Measurements from ENCODE around the gene SPART.

Gene SPART

GRCh38 chr13:36354842-36355623, 8.8 kb upstream of the SPART start:
- peaks cover 18% of the 10 kb centered on the region for H3K4me1 ChIP-seq (ENCODE audit: control insufficient read depth, insufficient read depth, low read length, unreplicated experiment)
- no peak overlapping the region for H3K27ac ChIP-seq (ENCODE audit: low read depth, low read length)
- no peaks in the 10 kb centered on the region for H3K36me3 ChIP-seq (ENCODE audit: insufficient read depth, low read length)
- H3K79me2 ChIP-seq (ENCODE audit: control insufficient read depth, insufficient read depth, low read length, unreplicated experiment), result no peaks in the 10 kb centered on the region
- H3K4me3 ChIP-seq (ENCODE audit: low read depth, low read length), result no peak overlapping the region
- H3K27me3 ChIP-seq (ENCODE audit: insufficient read depth, low read length), result no peaks in the 10 kb centered on the region
- H2AFZ ChIP-seq (ENCODE audit: low read length, unreplicated experiment), result no peak overlapping the region

GRCh38 chr13:36353001-36353400, 6.8 kb upstream of the SPART start:
- no peak overlapping the region for H3K4me3 ChIP-seq (ENCODE audit: low read depth, low read length)
- no peaks in the 10 kb centered on the region for H3K27me3 ChIP-seq (ENCODE audit: insufficient read depth, low read length)
- no peaks in the 10 kb centered on the region for H3K36me3 ChIP-seq (ENCODE audit: insufficient read depth, low read length)
- peaks cover 18% of the 10 kb centered on the region for H3K4me1 ChIP-seq (ENCODE audit: control insufficient read depth, insufficient read depth, low read length, unreplicated experiment)
- no peak overlapping the region for H3K27ac ChIP-seq (ENCODE audit: low read depth, low read length)
- H2AFZ ChIP-seq (ENCODE audit: low read length, unreplicated experiment), result no peak overlapping the region
- H3K79me2 ChIP-seq (ENCODE audit: control insufficient read depth, insufficient read depth, low read length, unreplicated experiment), result no peaks in the 10 kb centered on the region

- no peaks in the 10 kb centered on the region for H3K36me3 ChIP-seq (ENCODE audit: insufficient read depth, low read length)
- H3K79me2 ChIP-seq (ENCODE audit: control insufficient read depth, insufficient read depth, low read length, unreplicated experiment), result no peaks in the 10 kb centered on the region
- H3K27me3 ChIP-seq (ENCODE audit: insufficient read depth, low read length), result no peaks in the 10 kb centered on the region
- no peak overlapping the region for H2AFZ ChIP-seq (ENCODE audit: low read length, unreplicated experiment)
- peaks cover 13% of the 10 kb centered on the region for H3K4me1 ChIP-seq (ENCODE audit: control insufficient read depth, insufficient read depth, low read length, unreplicated experiment)
- H3K4me3 ChIP-seq (ENCODE audit: low read depth, low read length), result no peak overlapping the region
- H3K27ac ChIP-seq (ENCODE audit: low read depth, low read length), result no peak overlapping the region
Measured at GRCh38 chr13:36352350-36352749, 6.2 kb upstream of the SPART start.

GRCh38 chr13:36347531-36348210, 1.5 kb upstream of the SPART start:
- H3K36me3 ChIP-seq (ENCODE audit: insufficient read depth, low read length), result no peaks in the 10 kb centered on the region
- no peaks in the 10 kb centered on the region for H3K27me3 ChIP-seq (ENCODE audit: insufficient read depth, low read length)
- H3K79me2 ChIP-seq (ENCODE audit: control insufficient read depth, insufficient read depth, low read length, unreplicated experiment), result peaks cover 26% of the 10 kb centered on the region
- no peak overlapping the region for H2AFZ ChIP-seq (ENCODE audit: low read length, unreplicated experiment)
- no peak overlapping the region for H3K4me3 ChIP-seq (ENCODE audit: low read depth, low read length)
- H3K27ac ChIP-seq (ENCODE audit: low read depth, low read length), result no peak overlapping the region
- H3K4me1 ChIP-seq (ENCODE audit: control insufficient read depth, insufficient read depth, low read length, unreplicated experiment), result peaks cover 17% of the 10 kb centered on the region

GRCh38 chr13:36345438-36346221, 564 bp downstream of the SPART start:
- Histone ChIP-seq H3K27me3 (ENCODE audit: insufficient read depth, low read length) (no peaks in the 10 kb centered on the region), H3K4me1 (ENCODE audit: control insufficient read depth, insufficient read depth, low read length, unreplicated experiment) (peaks cover 22% of the 10 kb centered on the region), H3K27ac (ENCODE audit: low read depth, low read length) (peak overlapping the region; percentile 99), H2AFZ (ENCODE audit: low read length, unreplicated experiment) (no peak overlapping the region), H3K36me3 (ENCODE audit: insufficient read depth, low read length) (no peaks in the 10 kb centered on the region), H3K79me2 (ENCODE audit: control insufficient read depth, insufficient read depth, low read length, unreplicated experiment) (peaks cover 46% of the 10 kb centered on the region), H3K4me3 (ENCODE audit: low read depth, low read length) (peak overlapping the region; percentile 84)

- Histone ChIP-seq H3K4me3 (ENCODE audit: low read depth, low read length) (peak overlapping the region; percentile 84), H3K36me3 (ENCODE audit: insufficient read depth, low read length) (no peaks in the 10 kb centered on the region), H2AFZ (ENCODE audit: low read length, unreplicated experiment) (no peak overlapping the region), H3K27me3 (ENCODE audit: insufficient read depth, low read length) (no peaks in the 10 kb centered on the region), H3K4me1 (ENCODE audit: control insufficient read depth, insufficient read depth, low read length, unreplicated experiment) (peaks cover 22% of the 10 kb centered on the region), H3K27ac (ENCODE audit: low read depth, low read length) (peak overlapping the region; percentile 99), H3K79me2 (ENCODE audit: control insufficient read depth, insufficient read depth, low read length, unreplicated experiment) (peaks cover 50% of the 10 kb centered on the region)
Measured at GRCh38 chr13:36344886-36345437, 1.2 kb downstream of the SPART start.

GRCh38 chr13:36344173-36344572, 2.0 kb downstream of the SPART start:
- H3K27ac ChIP-seq (ENCODE audit: low read depth, low read length), result peak overlapping the region; percentile 99
- H3K36me3 ChIP-seq (ENCODE audit: insufficient read depth, low read length), result no peaks in the 10 kb centered on the region
- peaks cover 57% of the 10 kb centered on the region for H3K79me2 ChIP-seq (ENCODE audit: control insufficient read depth, insufficient read depth, low read length, unreplicated experiment)
- peak overlapping the region; percentile 84 for H3K4me3 ChIP-seq (ENCODE audit: low read depth, low read length)
- no peak overlapping the region for H2AFZ ChIP-seq (ENCODE audit: low read length, unreplicated experiment)
- no peaks in the 10 kb centered on the region for H3K27me3 ChIP-seq (ENCODE audit: insufficient read depth, low read length)
- H3K4me1 ChIP-seq (ENCODE audit: control insufficient read depth, insufficient read depth, low read length, unreplicated experiment), result peaks cover 22% of the 10 kb centered on the region

GRCh38 chr13:36343766-36344165, 2.4 kb downstream of the SPART start:
- Histone ChIP-seq H2AFZ (ENCODE audit: low read length, unreplicated experiment) (no peak overlapping the region), H3K79me2 (ENCODE audit: control insufficient read depth, insufficient read depth, low read length, unreplicated experiment) (peaks cover 62% of the 10 kb centered on the region), H3K27me3 (ENCODE audit: insufficient read depth, low read length) (no peaks in the 10 kb centered on the region), H3K36me3 (ENCODE audit: insufficient read depth, low read length) (no peaks in the 10 kb centered on the region), H3K4me1 (ENCODE audit: control insufficient read depth, insufficient read depth, low read length, unreplicated experiment) (peaks cover 22% of the 10 kb centered on the region), H3K4me3 (ENCODE audit: low read depth, low read length) (peak overlapping the region; percentile 84), H3K27ac (ENCODE audit: low read depth, low read length) (peak overlapping the region; percentile 99)

GRCh38 chr13:36342715-36343114, 3.5 kb downstream of the SPART start:
- Histone ChIP-seq H3K79me2 (ENCODE audit: control insufficient read depth, insufficient read depth, low read length, unreplicated experiment) (peaks cover 72% of the 10 kb centered on the region), H3K27me3 (ENCODE audit: insufficient read depth, low read length) (no peaks in the 10 kb centered on the region), H3K4me1 (ENCODE audit: control insufficient read depth, insufficient read depth, low read length, unreplicated experiment) (peaks cover 22% of the 10 kb centered on the region)

GRCh38 chr13:36341718-36342117, 4.5 kb downstream of the SPART start:
- no peaks in the 10 kb centered on the region for H3K27me3 ChIP-seq (ENCODE audit: insufficient read depth, low read length)
- peaks cover 82% of the 10 kb centered on the region for H3K79me2 ChIP-seq (ENCODE audit: control insufficient read depth, insufficient read depth, low read length, unreplicated experiment)
- peak overlapping the region; percentile 24; the same call in 1 of the 2 replicates for H3K4me3 ChIP-seq (ENCODE audit: low read depth, low read length)
- no peaks in the 10 kb centered on the region for H3K36me3 ChIP-seq (ENCODE audit: insufficient read depth, low read length)
- H2AFZ ChIP-seq (ENCODE audit: low read length, unreplicated experiment), result no peak overlapping the region
- peaks cover 27% of the 10 kb centered on the region for H3K4me1 ChIP-seq (ENCODE audit: control insufficient read depth, insufficient read depth, low read length, unreplicated experiment)
- H3K27ac ChIP-seq (ENCODE audit: low read depth, low read length), result peak overlapping the region; percentile 47; the same call in 1 of the 2 replicates

More at GRCh38 chr13:36342715-36343114, 3.5 kb downstream of the SPART start:
- no peak overlapping the region for H3K4me3 ChIP-seq (ENCODE audit: low read depth, low read length)
- H2AFZ ChIP-seq (ENCODE audit: low read length, unreplicated experiment), result no peak overlapping the region
- no peaks in the 10 kb centered on the region for H3K36me3 ChIP-seq (ENCODE audit: insufficient read depth, low read length)
- no peak overlapping the region for H3K27ac ChIP-seq (ENCODE audit: low read depth, low read length)

Data from ACC112 (cell line).